Fibroblast of skin of left quadriceps (primary cell): ENCODE results near the gene TIMP2.
"Not testable (repeated sequence)": the region's sequence is repeated elsewhere in the genome, so short reads cannot be mapped to it uniquely, and the experiment has no call there.

Experiments
- DNase-seq, 2 experiments: peaks; one replicate each; pipeline ENCODE4 v3.0.0-alpha.2; 2013; ENCODE audit warnings: low read depth in 2 of 2

Gene TIMP2

DNA sequence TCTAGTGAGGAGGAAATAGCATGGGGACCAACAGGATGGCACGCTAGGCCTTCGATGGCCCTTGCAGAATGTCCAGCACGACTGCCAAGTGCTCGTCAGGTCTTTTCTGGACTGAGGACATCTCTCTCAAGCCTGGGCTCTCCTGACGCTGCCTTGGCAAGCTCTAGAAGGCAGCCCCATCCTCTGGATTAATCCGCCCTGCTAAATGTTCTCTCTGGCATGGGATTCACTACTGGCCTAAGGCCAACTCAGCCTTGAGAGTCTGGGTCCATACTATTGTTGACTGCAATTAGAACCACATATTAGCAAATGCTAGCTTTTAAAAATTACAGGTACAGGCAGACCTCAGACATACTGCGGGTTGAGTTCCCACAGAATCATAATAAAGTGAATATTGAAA is 19.6 kb downstream of the TIMP2 start:
- DNase-seq, result no peak

DNA sequence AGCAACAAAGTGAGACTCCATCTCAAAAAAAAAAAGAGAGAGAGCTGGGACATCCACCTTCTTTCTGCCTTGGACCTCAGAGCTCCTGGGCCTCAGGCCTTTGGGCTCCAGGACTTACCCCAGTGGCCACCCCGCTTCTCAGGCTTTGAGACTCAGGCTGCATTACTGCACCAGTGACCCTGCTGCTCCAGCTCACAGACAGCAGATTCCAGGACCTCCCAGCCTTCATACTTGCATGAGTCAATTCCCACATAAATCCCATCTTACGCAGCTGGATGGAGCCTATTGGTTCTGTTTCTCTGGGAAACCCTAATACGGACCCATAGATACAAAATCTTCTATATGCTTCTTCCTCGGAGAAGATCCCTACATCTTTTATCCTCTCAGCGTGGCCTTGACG is 20.1 kb downstream of the TIMP2 start:
- no peak for DNase-seq

DNA sequence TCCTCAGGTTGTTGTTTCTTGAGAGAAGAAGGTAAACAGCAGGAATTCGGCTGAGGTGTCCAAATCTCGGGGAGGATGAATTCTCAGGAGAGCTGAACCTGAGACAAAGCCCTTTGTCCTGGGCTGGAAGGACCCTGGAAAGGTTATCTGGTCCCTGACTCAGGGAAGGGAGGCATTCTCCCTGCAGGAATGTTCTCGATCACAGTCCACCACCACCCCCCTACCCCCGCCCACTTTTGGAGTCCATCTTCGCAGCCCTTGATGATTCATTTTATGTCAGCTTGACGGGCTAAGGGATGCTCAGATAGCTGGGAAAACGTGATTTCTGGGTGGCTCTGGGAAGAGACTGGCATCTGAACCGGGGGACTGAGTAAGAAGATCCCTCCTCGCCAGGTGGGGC is 20.8 kb downstream of the TIMP2 start:
- DNase-seq, result no peak

DNA sequence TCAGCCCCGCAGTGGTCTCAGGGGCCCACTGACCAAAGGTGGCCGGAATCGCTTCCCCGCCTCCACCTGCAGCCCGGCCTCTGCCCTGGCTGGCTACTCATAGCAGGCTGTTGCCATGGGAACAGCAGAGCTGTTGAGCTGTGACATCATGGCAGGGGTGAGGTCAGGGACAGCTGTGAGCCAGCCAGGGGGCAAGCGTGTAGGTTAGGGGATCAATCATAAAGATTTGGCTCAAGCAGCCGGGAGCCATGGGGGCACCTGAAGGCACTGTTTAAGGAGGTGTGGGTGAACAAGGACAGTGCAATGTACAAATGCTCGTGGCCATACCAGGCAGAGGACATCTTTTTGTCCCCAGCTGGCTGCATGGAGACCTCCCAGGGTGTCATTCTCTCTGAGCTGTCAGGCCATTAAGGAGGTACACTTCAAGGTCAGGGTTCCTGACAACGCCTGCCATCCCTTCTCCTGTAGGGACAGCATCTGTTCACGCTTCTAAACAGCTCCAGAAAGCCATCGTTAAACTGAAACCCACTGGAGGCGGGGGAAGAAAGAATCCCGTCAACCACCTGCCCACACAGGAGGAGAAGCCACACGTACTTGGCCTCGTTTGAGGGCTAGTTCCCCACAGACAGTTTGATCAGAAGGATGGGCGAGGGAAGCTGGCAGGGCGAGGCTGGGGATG is 21.9 kb downstream of the TIMP2 start, which contains the start of gene CEP295NL:
CEP295NL (minus strand) TSS at position 101 of the 679 bp plus-strand sequence. CDS start 1,373 bp downstream, outside the sequence.
- DNase-seq, result no peak

DNA sequence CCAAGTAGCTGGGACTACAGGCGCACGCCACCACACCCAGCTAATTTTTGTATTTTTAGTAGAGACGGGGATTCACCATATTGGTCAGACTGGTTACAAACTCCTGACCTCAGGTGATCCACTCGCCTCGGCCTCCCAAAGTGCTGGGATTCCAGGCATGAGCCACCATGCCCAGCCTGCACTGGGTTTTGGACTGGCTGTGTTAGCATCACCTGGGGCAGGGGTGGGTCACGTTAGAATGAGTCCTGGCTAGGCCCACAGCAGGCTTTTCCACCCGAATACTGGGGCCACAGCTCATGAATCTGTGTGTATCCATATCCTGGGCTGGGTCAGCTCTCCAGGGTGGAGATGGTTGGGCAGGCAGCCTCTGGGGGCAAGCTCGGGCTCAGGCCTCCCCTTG is 23.0 kb downstream of the TIMP2 start:
- DNase-seq, result not testable (repeated sequence)

DNA sequence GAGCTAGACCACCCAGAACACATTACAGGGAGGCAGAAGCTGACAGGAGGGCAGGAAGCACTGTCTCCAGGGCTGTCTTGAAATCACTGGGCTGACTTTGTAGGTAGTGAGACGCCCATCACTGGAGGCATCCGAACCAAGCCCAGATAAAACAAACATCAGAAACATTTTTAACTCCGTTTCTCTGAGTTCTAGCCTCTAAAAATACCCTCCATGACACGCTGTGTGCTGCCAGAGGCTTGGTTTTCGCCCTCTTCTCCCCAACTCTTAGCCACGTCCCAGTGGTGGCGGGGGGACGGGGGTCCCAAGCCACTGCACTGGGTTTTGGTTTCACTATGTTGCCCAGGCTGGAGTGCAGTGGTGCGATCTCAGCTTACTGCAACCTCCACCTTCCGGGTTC is 23.4 kb downstream of the TIMP2 start:
- no peak for DNase-seq

DNA sequence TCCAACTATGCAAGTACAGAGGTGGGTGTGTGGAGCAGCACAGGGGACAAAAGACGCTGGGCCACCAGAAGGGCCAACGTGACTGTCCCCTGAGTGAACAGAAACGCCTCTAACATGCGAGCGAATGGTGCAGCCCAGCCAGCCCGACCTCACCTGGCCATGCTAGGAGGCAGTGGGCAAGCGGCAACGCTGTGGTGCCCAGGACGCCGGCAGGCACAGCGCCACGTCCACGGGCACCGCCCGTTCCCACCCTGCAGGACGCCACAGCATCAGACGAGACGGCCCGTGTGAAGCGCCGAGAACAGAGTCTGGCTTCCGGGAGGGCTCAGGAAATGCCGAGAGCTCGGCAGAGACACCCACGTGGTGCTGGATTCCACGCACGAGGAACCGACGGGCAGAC is 24.4 kb downstream of the TIMP2 start:
- no peak for DNase-seq

DNA sequence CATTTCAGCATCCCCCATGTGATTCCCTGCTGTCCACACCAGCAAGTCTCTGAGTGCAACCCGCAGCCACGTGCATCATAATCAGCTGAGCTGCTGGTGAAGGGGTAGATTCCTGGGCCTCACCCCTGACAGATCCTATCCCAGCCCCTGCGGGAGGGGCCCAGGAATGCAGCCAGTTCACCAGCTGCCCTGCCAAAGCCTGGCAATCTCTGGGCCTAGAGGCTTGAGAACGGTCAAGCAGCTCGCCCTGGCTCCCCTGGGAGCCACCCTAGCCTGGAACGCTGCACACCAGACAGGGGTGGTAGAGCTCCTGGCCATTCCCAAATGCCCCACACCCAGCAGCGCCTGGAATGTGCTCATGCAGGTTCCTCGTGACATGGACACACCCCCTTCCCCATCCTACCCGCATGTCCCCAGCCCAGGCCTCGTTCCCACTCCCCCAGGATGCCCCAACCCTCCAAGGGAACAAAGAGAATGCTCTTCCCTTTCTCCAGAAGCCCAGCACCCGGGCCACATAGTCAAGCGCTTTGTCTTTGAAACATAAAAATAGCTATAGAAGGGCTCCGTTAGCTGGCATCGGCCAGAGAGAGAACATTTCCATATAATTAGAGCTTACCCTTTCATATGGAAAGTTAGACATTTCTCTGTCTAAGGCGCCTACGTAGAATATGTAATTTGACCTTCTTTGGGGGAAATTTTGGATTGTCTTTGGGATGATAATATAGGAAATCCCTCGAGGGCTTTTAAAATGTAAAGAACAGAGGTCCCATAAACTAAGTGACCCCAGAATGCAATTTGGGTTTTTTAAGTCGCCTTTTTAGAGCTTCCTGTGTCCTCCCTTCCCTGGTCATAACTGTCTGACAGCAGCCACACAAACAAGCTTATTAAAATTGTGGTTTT is 25.6 kb downstream of the TIMP2 start:
- no peak for DNase-seq

DNA sequence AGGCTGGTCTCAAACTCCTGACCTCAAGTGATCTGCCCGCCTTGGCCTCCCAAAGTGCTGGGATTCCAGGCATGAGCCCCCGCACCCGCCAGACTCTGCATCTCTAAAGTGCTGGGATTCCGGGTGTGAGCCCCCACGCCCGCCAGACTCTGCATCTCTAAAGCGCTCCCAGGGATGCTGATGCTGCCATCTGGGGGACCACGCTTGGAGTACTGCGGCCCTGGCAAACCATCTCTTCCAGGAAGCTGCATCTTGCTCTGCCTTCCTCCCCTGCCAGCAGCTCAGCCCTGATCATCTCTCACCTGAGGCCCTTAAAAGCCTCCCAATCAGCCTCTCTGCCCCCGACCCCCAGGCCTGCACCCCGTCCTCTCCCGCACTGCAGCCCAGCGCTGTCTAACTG is 26.2 kb downstream of the TIMP2 start:
- no peak for DNase-seq

DNA sequence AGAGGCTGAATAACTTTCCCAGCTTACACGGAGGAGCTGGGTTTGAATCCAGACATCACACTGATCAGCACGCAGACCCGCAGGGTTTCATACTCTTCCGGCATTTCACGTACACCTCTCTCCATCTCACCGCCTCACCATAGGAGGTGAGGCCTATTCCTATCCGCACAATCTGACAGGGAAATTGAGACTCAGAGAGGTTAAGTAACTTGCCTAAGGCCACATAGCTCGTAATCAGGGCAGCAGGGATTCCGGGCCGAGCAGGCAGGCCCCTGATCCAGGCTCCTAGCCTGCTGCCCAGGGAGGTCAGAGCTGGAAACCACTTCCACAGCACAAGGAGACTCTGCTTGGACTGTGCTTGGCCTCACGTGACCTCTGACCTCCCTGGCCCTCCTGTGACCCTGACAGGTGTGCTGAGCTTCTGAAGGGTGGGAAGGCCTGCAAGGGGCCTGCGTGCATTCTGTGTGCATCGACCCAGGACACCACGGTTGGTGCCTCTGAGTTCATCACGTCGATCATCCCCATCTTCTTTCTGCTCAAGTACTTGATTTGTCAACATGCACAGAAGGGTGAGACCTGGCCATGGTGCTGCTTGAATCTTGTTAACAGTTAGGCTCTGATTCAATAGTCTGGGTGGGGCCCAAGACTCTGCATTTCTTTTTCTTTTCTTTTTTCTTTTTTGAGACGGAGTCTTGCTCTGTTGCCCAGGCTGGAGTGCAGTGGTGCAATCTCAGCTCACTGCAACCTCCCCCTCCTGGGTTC is 26.9 kb downstream of the TIMP2 start:
- no peak for DNase-seq

DNA sequence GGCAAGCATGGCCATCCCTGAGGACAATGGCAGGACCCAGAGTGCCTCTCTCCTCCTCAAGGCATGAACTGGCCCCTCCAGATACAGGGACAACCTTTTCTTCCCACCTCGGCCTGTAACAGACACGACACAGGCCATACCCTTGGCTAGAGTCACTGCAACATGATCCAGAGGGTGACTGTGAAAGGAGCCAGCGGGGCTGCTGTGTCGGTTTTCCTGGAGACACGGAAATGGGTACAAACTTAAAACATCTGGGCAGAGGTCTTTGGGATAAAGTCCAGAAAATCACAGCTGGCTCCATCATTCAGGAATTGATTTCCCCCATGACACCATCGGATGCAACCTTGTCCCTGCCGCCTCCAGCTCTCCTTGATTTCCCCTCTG is 27.5 kb downstream of the TIMP2 start:
- DNase-seq, result no peak

DNA sequence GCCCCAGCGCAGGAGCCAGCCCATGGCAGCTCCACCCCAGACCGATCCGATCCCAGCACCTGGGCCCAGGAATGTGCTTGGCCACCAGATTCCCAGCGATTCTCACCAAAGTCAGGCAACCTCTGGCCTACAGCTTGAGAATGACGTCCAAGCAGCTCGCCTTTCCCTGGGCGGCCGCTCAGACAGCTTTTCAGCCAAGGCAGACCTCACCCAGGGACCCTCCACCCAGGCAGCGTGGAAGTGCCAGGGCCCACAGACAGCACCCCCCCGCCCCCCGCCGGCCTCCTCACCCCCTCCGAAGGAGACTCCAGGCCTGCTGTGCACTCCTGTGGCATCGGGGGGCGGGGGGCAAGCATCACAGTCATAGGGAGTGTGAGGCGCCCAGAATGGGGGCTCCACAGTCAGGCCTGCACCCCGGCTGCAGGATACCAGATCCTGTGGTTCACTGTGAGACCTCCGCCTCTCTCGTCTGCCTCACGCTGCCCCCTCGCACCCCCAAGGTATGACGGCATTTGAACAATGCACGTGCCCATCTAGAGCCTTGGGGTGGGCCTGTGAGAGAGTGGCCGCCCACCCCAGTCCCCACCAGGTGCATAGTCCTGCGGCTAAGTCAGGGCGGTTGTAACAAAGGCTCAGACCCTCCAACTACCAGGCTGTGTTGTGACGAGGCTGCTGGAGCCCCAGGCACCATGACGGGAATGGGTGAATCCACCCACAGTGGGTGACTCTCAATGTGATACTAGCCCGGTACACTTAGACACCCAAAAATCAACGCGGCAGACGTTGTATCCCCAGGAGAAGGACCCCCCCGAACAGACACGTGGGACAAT is 28.1 kb downstream of the TIMP2 start:
- DNase-seq, result no peak

DNA sequence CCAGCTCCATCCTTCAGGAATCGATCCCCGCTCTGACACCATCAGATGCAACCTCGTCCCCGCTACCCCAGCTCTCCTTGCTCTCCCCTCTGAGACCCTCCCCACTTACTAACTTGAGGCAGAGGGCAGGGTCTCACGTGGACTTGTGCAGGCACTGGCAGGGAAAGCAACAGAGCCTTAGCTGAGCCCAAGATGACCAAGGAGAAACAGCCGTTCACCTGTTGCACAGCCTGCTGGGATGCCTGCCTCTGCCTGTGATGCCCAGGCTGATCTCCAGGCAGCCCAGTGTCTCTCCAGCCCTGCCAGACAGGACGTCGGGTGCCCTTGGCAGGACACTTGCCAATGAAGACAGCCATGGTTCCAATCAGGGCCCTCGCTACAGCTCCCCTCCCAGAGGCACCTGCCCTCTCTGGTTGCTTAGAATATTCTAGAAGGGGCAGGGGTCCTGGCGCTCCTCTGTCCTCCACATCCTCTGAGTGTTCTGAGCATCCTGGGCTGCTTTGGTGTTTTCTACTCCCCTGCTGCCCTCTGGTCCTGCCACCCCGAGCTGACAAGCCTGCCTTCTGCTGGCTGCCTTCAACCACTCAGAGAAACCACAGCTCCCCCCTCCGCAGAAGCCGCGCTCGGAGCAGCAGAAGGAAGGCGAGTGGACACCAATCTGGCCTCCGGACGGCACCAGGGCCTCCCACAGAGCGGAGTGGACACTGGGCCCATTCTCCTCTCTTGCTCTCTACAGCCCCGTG is 28.9 kb downstream of the TIMP2 start:
- DNase-seq, result no peak

DNA sequence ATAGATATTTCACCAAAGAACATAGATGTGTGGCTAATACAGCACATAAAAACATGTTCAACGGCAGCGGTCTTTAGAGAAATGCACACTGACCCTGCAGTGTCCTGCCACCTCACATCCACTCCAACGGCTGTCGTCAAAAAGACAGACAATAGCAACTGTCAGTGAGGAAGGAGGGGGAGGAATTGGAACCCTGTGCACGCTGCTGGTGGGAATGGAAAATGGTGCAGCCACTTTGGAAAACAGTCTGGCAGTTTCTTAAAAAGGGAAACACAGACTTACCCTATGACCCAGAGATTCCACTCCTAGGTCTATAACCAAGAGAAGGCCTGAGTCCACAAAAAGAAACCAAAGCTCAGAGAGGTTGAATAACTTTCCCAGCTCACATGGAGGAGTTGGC is 29.9 kb downstream of the TIMP2 start:
- no peak for DNase-seq

DNA sequence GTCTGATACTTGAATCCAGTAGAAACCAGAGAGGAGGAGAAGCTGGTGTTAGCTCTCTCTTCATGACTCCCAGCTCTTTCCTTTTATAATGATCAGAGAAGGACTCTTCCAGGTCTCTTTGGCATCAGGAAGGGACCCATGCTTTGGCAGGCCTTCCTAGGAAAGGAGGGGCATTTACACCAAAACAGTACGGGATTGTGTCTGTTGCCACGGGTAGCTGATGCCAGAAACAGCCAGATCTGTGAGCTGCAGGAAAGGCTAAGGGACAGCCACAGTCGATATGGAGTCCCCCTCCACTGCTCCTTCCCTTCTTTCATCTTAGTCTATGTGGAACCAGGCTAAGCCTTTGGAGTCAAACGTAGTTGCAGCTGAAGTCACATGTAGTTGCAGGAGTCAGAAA is 31.5 kb downstream of the TIMP2 start:
- DNase-seq, result no peak

DNA sequence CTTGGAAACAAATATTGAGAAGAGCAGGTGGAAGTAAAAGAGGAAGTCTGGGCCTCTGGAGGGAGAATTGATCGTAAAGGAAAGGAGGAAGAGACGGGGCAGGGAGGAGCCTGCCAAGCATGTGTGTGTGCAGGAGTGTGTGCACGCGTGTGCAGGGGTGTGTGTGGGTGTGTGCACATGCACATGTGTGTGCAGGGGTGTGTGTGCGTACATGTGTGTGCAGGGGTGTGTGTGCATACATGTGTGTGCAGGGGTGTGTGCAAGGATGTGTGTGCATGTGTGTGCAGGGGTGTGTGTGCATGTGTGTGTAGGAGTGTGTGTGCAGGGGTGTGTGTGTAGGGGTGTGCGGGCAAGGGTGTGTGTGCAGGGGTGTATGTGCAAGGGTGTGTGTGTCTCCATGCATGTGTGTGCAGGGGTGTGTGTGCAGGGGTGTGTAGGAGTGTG is 32.2 kb downstream of the TIMP2 start:
- DNase-seq, result no peak

DNA sequence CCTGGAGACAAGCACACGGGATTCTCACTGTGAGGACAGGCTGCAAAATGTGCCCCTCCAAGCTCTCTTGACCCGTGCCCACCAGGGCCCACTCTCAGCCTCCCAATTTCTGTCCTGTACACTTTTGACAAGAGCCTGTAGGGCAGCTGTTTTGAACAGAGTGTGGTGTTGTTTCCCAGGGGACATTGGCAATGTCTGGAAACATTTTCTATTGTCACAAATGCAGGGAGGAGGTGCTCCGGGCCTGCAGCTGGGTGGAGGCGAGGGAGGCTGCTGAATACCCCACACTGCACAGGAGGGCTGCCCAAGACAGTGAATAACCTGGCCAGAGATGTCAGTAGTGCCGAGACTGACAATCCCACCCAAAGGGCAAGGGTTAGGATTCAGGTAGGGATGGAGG is 32.7 kb downstream of the TIMP2 start:
- DNase-seq, result no peak

DNA sequence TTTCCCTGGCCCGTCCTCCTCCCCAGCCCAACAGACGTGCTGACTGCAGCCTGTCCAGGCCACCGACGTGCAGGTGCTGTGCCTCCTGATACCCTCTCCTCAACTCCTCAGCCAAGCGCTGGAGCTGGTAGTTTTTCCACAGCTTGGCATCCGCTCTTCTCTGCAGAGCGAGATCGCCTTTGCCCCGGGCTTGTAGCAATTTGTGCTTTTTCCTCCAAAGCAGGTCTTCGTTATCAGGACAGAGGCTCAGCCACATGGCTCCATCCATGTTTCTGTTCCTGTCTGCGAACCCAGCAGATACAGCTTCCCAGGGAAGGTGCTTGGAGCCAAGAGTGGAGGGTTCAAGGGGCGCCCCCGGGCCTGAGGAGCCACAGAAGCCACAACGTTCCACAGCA is 33.1 kb downstream of the TIMP2 start:
- no peak for DNase-seq

DNA sequence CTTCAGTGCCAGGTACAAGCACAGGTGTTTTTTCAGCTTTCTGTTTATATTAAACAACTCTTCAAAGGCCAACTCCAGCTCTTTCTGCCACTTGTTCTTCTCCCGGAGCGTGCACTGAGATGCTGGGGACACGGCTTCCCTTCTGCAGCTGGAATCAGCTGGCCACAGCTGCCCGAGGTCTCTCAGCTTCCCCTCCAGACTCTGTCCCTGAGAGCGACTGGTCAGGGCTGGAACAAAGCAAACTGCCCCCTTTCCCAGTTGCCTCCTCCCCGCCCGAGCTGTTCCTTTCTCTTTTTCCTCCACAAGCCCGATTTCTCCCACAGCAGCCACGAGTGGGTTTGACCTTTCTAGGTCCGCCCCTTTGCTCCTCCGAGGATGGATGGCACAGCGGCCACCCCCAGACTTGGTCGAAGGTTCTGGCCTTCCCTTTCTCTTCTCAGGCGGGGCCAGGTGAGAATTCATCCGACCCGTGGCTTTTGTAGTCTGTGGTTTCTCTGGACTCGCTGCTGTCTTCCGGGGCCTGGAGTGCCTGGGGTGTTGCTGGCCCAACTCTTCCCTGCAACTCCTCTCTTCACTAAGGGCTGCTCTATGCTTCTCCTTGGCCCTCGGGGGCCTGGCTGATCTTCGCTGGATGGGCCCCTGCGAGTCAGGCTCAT is 33.7 kb downstream of the TIMP2 start:
- no peak for DNase-seq

DNA sequence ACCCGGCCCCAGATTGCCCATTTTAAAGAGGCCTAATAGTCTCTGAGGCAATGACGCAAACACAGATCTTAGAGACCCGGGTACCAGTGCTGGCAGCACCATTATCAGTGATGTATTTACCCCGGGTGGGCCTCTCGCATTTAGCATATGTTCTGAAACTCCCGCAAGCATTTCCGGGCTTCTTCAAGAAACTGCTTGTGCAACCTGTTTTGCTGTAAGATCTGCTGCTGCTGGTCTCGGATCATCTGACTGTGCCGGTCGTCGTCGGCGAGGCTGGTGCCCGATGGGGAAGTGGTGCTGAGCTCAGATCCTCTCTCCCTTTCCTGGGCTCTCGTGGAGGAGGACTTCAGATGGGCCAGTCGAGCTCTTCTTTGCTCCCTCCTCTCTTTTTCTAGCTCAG is 34.7 kb downstream of the TIMP2 start:
- DNase-seq, result no peak
